IMR-90 (cell line): ENCODE data around the gene ZNF407. TPM values are rescaled to one million over a fixed set of nuclear protein-coding genes. Genes with fewer than 3 reads are reported as not detected.

ENCODE experiments used
- ATAC-seq: fragments of 200-7000 bp; cut with Tn5 transposase; 2 replicates; pipeline ENCODE4 v1.9.1; 2020; ENCODE audit warnings: low read depth, mild to moderate bottlenecking, moderate library complexity
- BruUV-seq: library from RNA; stranded (reverse); fragments of 400-500 nt; replicated peaks from 2 replicates; lab custom pipeline; 2021; lab: Mats Ljungman, UMichigan
- CTCF ChIA-PET: fragments of 300-600 bp; formaldehyde crosslinking; extraction: SDS; loops from one replicate; lab custom pipeline; 2021; ENCODE audit warnings: antibody characterized with exemption; lab: Yijun Ruan, JAX
- POLR2A ChIA-PET: fragments of 300-600 bp; sonication (Branson Sonifier 250); formaldehyde crosslinking; loops from one replicate; lab custom pipeline; 2022; ENCODE audit warnings: antibody characterized with exemption; ENCODE audit not compliant: unreplicated experiment; lab: Charles Lee
- DNase-seq: peaks from one replicate; pipeline ENCODE4 v3.0.0; 2013
- H2AFZ ChIP-seq: replicated peaks from 2 replicates; pipeline ENCODE3; 2013; ENCODE audit warnings: low read length, mild to moderate bottlenecking; ENCODE audit not compliant: poor library complexity
- H2AK5ac ChIP-seq: 2 replicates; pipeline ENCODE4 v1.6.1; 2013; ENCODE audit warnings: low read depth, low read length, inconsistent platforms
- H2AK9ac ChIP-seq: replicated peaks from 2 replicates; pipeline ENCODE3; 2013; ENCODE audit warnings: mild to moderate bottlenecking, low read depth, low read length, moderate library complexity; ENCODE audit not compliant: poor library complexity
- H2BK120ac ChIP-seq: 2 replicates; pipeline ENCODE4 v1.6.1; 2013; ENCODE audit warnings: low read depth, low read length, inconsistent platforms
- H2BK15ac ChIP-seq: 3 replicates; pipeline ENCODE4 v1.6.1; 2013; ENCODE audit warnings: low read depth, low read length, inconsistent platforms
- H2BK20ac ChIP-seq: 2 replicates; pipeline ENCODE4 v1.6.1; 2013; ENCODE audit warnings: low read depth, mild to moderate bottlenecking, inconsistent platforms, low read length, moderate library complexity
- H2BK5ac ChIP-seq: 2 replicates; pipeline ENCODE4 v1.6.1; 2013; ENCODE audit warnings: mild to moderate bottlenecking, low read depth, low read length, inconsistent platforms; ENCODE audit not compliant: poor library complexity, severe bottlenecking
- H3K14ac ChIP-seq: replicated peaks from 2 replicates; pipeline ENCODE4 v1.6.1; 2013; ENCODE audit warnings: low read depth, low read length, inconsistent platforms
- H3K18ac ChIP-seq: 2 replicates; pipeline ENCODE4 v1.6.1; 2013; ENCODE audit warnings: low read depth, low read length, control low read depth
- H3K23ac ChIP-seq: 2 replicates; pipeline ENCODE4 v1.6.1; 2013; ENCODE audit warnings: low read depth, low read length, inconsistent platforms
- H3K27ac ChIP-seq: 2 replicates; pipeline ENCODE4 v1.5.1; 2013; ENCODE audit warnings: mild to moderate bottlenecking, control low read depth, low read length; ENCODE audit not compliant: insufficient read depth
- H3K27me3 ChIP-seq: 2 replicates; pipeline ENCODE4 v1.6.1; 2013; ENCODE audit warnings: low read length; ENCODE audit not compliant: control insufficient read depth, insufficient read depth
- H3K36me3 ChIP-seq: 2 replicates; pipeline ENCODE4 v1.6.1; 2013; ENCODE audit warnings: low read length, mixed read lengths; ENCODE audit not compliant: control insufficient read depth, insufficient read depth
- H3K4ac ChIP-seq: 2 replicates; pipeline ENCODE4 v1.6.1; 2013; ENCODE audit warnings: low read depth, low read length, inconsistent platforms
- H3K4me1 ChIP-seq: 2 replicates; pipeline ENCODE4 v1.6.1; 2013; ENCODE audit warnings: low read length, mixed read lengths; ENCODE audit not compliant: control insufficient read depth, insufficient read depth
- H3K4me2 ChIP-seq: 2 replicates; pipeline ENCODE4 v1.6.1; 2013; ENCODE audit warnings: low read depth, mild to moderate bottlenecking, control low read depth, low read length, moderate library complexity
- H3K4me3 ChIP-seq: 2 replicates; pipeline ENCODE4 v1.5.1; 2013; ENCODE audit warnings: low read depth, mild to moderate bottlenecking, control low read depth, low read length, moderate library complexity; ENCODE audit not compliant: insufficient read depth
- H3K56ac ChIP-seq: 2 replicates; pipeline ENCODE4 v1.6.1; 2013; ENCODE audit warnings: low read length, inconsistent platforms; ENCODE audit not compliant: insufficient read depth; ENCODE audit errors: extremely low read depth
- H3K79me1 ChIP-seq, 2 experiments: 2 replicates each; pipeline ENCODE4 v1.6.1; 2013; ENCODE audit warnings: low read length in 2 of 2, inconsistent platforms in 1 of 2, low read depth in 1 of 2
- H3K9ac ChIP-seq: 2 replicates; pipeline ENCODE4 v1.6.1; 2013; ENCODE audit warnings: low read depth, low read length, control low read depth
- H3K9me1 ChIP-seq: 2 replicates; pipeline ENCODE4 v1.6.1; 2013; ENCODE audit warnings: low read length, inconsistent platforms; ENCODE audit not compliant: insufficient read depth
- H3K9me3 ChIP-seq: 2 replicates; pipeline ENCODE4 v1.6.1; 2013; ENCODE audit warnings: low read length; ENCODE audit not compliant: control insufficient read depth, insufficient read depth
- H4K20me1 ChIP-seq: 2 replicates; pipeline ENCODE4 v1.6.1; 2013; ENCODE audit warnings: low read length, inconsistent platforms; ENCODE audit not compliant: insufficient read depth
- H4K5ac ChIP-seq: 2 replicates; pipeline ENCODE4 v1.6.1; 2013; ENCODE audit warnings: mild to moderate bottlenecking, low read depth, low read length, control low read depth
- H4K8ac ChIP-seq, 2 experiments: 2 replicates each; pipeline ENCODE4 v1.6.1; 2013; ENCODE audit warnings: low read depth in 2 of 2, low read length in 2 of 2, control low read depth in 1 of 2, inconsistent platforms in 1 of 2
- H4K91ac ChIP-seq: 2 replicates; pipeline ENCODE4 v1.6.1; 2013; ENCODE audit warnings: low read depth, low read length, inconsistent platforms; ENCODE audit not compliant: insufficient read depth
- BHLHE40 ChIP-seq: fragments of 150-350 bp; IDR thresholded peaks from 2 replicates; pipeline ENCODE4 v1.6.1; 2016; ENCODE audit warnings: mild to moderate bottlenecking, low read depth, low read length
- CEBPB ChIP-seq: IDR thresholded peaks from 2 replicates; pipeline ENCODE4 v1.6.1; 2012; ENCODE audit warnings: low read depth, low read length, improper control_type of control experiment
- CHD1 ChIP-seq: IDR thresholded peaks from 2 replicates; pipeline ENCODE4 v1.6.1; 2012; ENCODE audit warnings: low read depth, low read length, improper control_type of control experiment
- CTCF ChIP-seq: conservative IDR thresholded peaks from 2 replicates; pipeline ENCODE4 v1.5.1; 2012; ENCODE audit warnings: mild to moderate bottlenecking, low read depth, low read length, improper control_type of control experiment
- ELK1 ChIP-seq: fragments of 150-350 bp; IDR thresholded peaks from 2 replicates; pipeline ENCODE4 v1.6.1; 2016; ENCODE audit warnings: low read depth, mild to moderate bottlenecking, low read length, moderate library complexity, borderline replicate concordance
- MAFK ChIP-seq: IDR thresholded peaks from 2 replicates; pipeline ENCODE4 v1.6.1; 2012; ENCODE audit warnings: low read depth, low read length, improper control_type of control experiment
- MAZ ChIP-seq: IDR thresholded peaks from 2 replicates; pipeline ENCODE4 v1.6.1; 2012; ENCODE audit warnings: low read depth, mild to moderate bottlenecking, low read length, improper control_type of control experiment, moderate library complexity, borderline replicate concordance
- MXI1 ChIP-seq: IDR thresholded peaks from 2 replicates; pipeline ENCODE4 v1.6.1; 2012; ENCODE audit warnings: low read depth, mild to moderate bottlenecking, low read length, moderate library complexity, borderline replicate concordance
- RCOR1 ChIP-seq: IDR thresholded peaks from 2 replicates; pipeline ENCODE4 v1.6.1; 2012; ENCODE audit warnings: mild to moderate bottlenecking, low read length, improper control_type of control experiment; ENCODE audit not compliant: insufficient replicate concordance
- RFX5 ChIP-seq: IDR thresholded peaks from 2 replicates; pipeline ENCODE4 v1.8.0; 2012; ENCODE audit warnings: low read depth, mild to moderate bottlenecking, low read length, moderate library complexity
- USF2 ChIP-seq: fragments of 150-350 bp; IDR thresholded peaks from 2 replicates; pipeline ENCODE4 v1.6.1; 2017; ENCODE audit warnings: mild to moderate bottlenecking, antibody characterized with exemption, low read length, low read depth
- WGBS, 2 experiments: methylation state at CpG; one replicate each; pipeline versions ENCODE4 v1.1.5 to v1.1.7; 2013; ENCODE audit warnings: missing lambda C conversion rate in 2 of 2; ENCODE audit not compliant: insufficient read length in 1 of 2; ENCODE audit errors: extremely low coverage in 2 of 2; 5-methylcytosine and 5-hydroxymethylcytosine counted together
- dilution Hi-C: fragments of 300-500 bp; cut with HindIII; formaldehyde crosslinking; loops from one replicate; pipeline ENCODE4 v1.14.3; 2018; ENCODE audit warnings: low sequenced_read_pairs; ENCODE audit not compliant: unreplicated experiment
- in situ Hi-C: fragments of 300-500 bp; cut with MboI; formaldehyde crosslinking; loops from 3 replicates; pipeline ENCODE4 v1.14.3; 2019; ENCODE audit warnings: low sequenced_read_pairs, inconsistent platforms, mixed read lengths
- intact Hi-C: fragments of 100-400 bp; cut with micrococcal nuclease; formaldehyde crosslinking; loops from 2 replicates; pipeline ENCODE4 v1.10.0; 2022
- polyA plus RNA-seq, 3 experiments: library from polyadenylated mRNA; depleted of rRNA; stranded (reverse); fragments of >200 nt; gene quantifications; 2 replicates each; pipeline ENCODE4 v1.2.3, GENCODE V29; 2012; ENCODE audit warnings: low replicate concordance in 1 of 3
- total RNA-seq: library from RNA; depleted of rRNA; stranded (reverse); fragments of >200 nt; gene quantifications from 2 replicates; pipeline ENCODE4 v1.2.3, GENCODE V29; 2012

The ZNF407 gene
- total and polyA plus RNA-seq, 2 of the 4 experiments (the other 2 are of a cell fraction), result 3.1 to 20.1 TPM

GRCh38 chr18:75060185-75060584, 462.5 kb downstream of the ZNF407 start:
- Histone ChIP-seq H4K5ac (no peak overlapping the region), H3K79me1 (no peaks in the 10 kb centered on the region), H3K9me1 (no peaks in the 10 kb centered on the region; the same call in 1 of the 2 replicates), H4K91ac (no peak overlapping the region), H3K9me3 (no peaks in the 10 kb centered on the region), H2BK20ac (no peak overlapping the region), H4K20me1 (no peaks in the 10 kb centered on the region), H2AFZ (no peak overlapping the region), H4K8ac (no peak overlapping the region), H3K27ac (no peak overlapping the region), H3K14ac (no peak overlapping the region), H3K36me3 (peaks cover 10% of the 10 kb centered on the region), H2BK15ac (no peak overlapping the region), H3K4ac (no peak overlapping the region), H3K23ac (no peak overlapping the region), H2AK9ac (no peak overlapping the region), H2BK120ac (no peak overlapping the region), H2AK5ac (no peak overlapping the region), H3K4me2 (no peak overlapping the region), H2BK5ac (no peak overlapping the region), H3K18ac (no peak overlapping the region), H3K27me3 (no peaks in the 10 kb centered on the region), H3K4me1 (no peaks in the 10 kb centered on the region), H3K4me3 (no peak overlapping the region), H3K56ac (no peak overlapping the region), H3K9ac (no peak overlapping the region)
- intact Hi-C loops, result no loop called here
- TF ChIP-seq USF2 (no peak), CHD1 (no peak), CTCF (no peak), MAZ (no peak), RCOR1 (no peak), ELK1 (no peak), MAFK (no peak), BHLHE40 (no peak), MXI1 (no peak), RFX5 (no peak), CEBPB (no peak)
- in situ Hi-C loops, result no loop called here
- dilution Hi-C loops, result no loop called here
- CTCF ChIA-PET, result no interaction called here
- no peak for DNase-seq
- ATAC-seq, result no peak
- 100% methylated on average over 3 of the region's 21 CpGs; no CpG with 5 or more reads in 1 of the 2 experiments for WGBS, 2 experiments
- POLR2A ChIA-PET, result interaction anchor here (0.6 kb wide), 1 partner anchor 1468 kb away, joined by 3 read pairs; no protein-coding TSS in a partner anchor
- BruUV-seq, result no TSS peak
